Natural killer cell (primary cell): ENCODE results near the gene ATF3. TPM values are rescaled to one million over a fixed set of nuclear protein-coding genes. Genes with fewer than 3 reads are reported as not detected.
"Not testable (repeated sequence)": the region's sequence is repeated elsewhere in the genome, so short reads cannot be mapped to it uniquely, and the experiment has no call there.

ENCODE experiments used
- ATAC-seq, 3 donors: fragments of 150-1000 bp in 2 of 3; fragments of 200-7000 bp in 1 of 3; cut with Tn5 transposase; 1 replicate in 1 of 3; 2 replicates in 2 of 3; pipeline ENCODE4 v1.10.0; 2021; ENCODE audit warnings: mild to moderate bottlenecking in 2 of 3, moderate library complexity in 2 of 3
- DNase-seq, 2 donors: peaks; one replicate each; pipeline versions ENCODE4 v3.0.0 to v3.0.0-alpha.2; 2013 to 2021; ENCODE audit warnings: mixed read lengths in 1 of 2
- H3K27ac ChIP-seq: one replicate; pipeline ENCODE4 v1.5.1; 2013; ENCODE audit warnings: mild to moderate bottlenecking, low read length
- H3K27me3 ChIP-seq: one replicate; pipeline ENCODE4 v1.6.1; 2013; ENCODE audit warnings: low read length; ENCODE audit not compliant: control insufficient read depth, insufficient read depth
- H3K36me3 ChIP-seq: one replicate; pipeline ENCODE4 v1.6.1; 2013; ENCODE audit warnings: low read length; ENCODE audit not compliant: control insufficient read depth, insufficient read depth
- H3K4me1 ChIP-seq: one replicate; pipeline ENCODE4 v1.6.1; 2013; ENCODE audit warnings: low read length; ENCODE audit not compliant: control insufficient read depth, insufficient read depth
- H3K4me3 ChIP-seq: one replicate; pipeline ENCODE4 v1.5.1; 2013; ENCODE audit warnings: low read length
- H3K9me3 ChIP-seq: one replicate; pipeline ENCODE4 v1.6.1; 2013; ENCODE audit warnings: low read length; ENCODE audit not compliant: control insufficient read depth, insufficient read depth
- H3K27ac Mint-ChIP-seq, 2 donors: one replicate each; pipeline ENCODE4 v1.8.0; 2022; ENCODE audit warnings: mild to moderate bottlenecking in 2 of 2, mixed read lengths in 2 of 2, moderate library complexity in 1 of 2
- H3K27me3 Mint-ChIP-seq, 2 donors: one replicate each; pipeline ENCODE4 v1.8.0; 2022; ENCODE audit warnings: low read depth in 2 of 2, mixed read lengths in 2 of 2
- H3K36me3 Mint-ChIP-seq: one replicate; pipeline ENCODE4 v1.8.0; 2022; ENCODE audit warnings: mixed read lengths
- H3K4me1 Mint-ChIP-seq, 2 donors: one replicate each; pipeline ENCODE4 v1.8.0; 2022; ENCODE audit warnings: mixed read lengths in 2 of 2
- H3K4me3 Mint-ChIP-seq: one replicate; pipeline ENCODE4 v1.8.0; 2022; ENCODE audit warnings: mild to moderate bottlenecking, moderate library complexity, mixed read lengths
- H3K9me3 Mint-ChIP-seq, 2 donors: one replicate each; pipeline ENCODE4 v1.8.0; 2022; ENCODE audit warnings: mixed read lengths in 2 of 2
- WGBS: methylation state at CpG from one replicate; pipeline ENCODE4 v1.1.7; 2013; ENCODE audit warnings: missing lambda C conversion rate; ENCODE audit not compliant: insufficient coverage; 5-methylcytosine and 5-hydroxymethylcytosine counted together
- intact Hi-C: fragments of 100-400 bp; cut with micrococcal nuclease; formaldehyde crosslinking; loops from one replicate; pipeline ENCODE4 v1.14.2; 2022
- total RNA-seq, 4 donors: library from RNA; stranded (reverse); fragments of 120-200 nt in 1 of 4; gene quantifications; one replicate each; pipeline versions ENCODE4 v1.2.3 to v1.2.4, GENCODE V29; 2013 to 2022
- TF ChIP-seq, protein P1 (sequence below): fragments of 200-600 bp; IDR thresholded peaks from one replicate; pipeline ENCODE4 v1.8.0; 2022; ENCODE audit warnings: antibody characterized with exemption

The ATF3 gene
- total RNA-seq, 3 donors from 2014 or later (not counting 1 experiment from before 2014, with no cell fraction given): 62.2 to 135 (median 78.5) TPM

DNA sequence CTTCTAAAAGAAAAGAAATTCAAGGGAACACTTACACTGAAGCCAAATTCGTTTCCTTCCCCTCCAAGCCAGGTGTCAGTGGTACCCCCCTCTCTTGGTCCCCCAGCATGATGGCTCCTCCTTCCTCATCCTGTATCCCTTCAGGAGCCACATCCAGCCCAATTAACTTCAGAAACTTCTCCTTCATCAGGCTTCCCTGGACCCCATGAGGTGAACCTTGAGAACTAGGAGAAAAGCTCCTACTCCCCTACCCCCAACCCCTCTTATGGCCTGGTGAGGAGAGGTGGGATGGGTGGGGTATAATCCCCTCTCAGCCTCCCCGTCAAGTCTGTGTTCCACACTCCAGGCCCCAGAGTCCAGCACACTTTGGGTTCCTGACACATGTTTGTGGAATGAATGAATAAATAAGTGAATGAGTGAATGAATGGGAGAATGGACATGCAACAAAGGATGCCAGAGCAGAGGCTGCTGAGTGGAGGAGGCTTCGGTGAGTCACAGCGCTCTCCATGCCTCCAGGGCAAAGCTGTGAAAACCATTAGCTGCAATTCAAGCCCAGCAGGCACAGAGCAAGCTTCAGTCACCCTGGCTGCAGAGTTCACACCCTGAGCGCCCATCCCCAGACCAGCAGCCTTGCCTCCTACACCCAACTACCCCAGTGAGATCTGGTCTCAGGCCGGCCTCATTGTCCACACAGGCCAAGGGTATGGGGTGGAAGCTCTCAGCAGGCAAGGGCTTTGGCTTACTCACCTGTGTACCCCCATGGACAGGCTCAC is 47.3 kb downstream of the ATF3 start:
- Mint-ChIP-seq H3K9me3 (no peaks in the 10 kb centered on the region), H3K4me1 (peaks cover 0 to 6% of the 10 kb centered on the region in 2 donors), H3K4me3 (no peak overlapping the region), H3K36me3 (no peaks in the 10 kb centered on the region), H3K27ac (no peak overlapping the region), H3K27me3 (peaks cover 28% of the 10 kb centered on the region in 2 donors)
- WGBS: 71% methylated on average over 5 of the region's 6 CpGs
- H3K4me1 ChIP-seq: no peaks in the 10 kb centered on the region
- TF ChIP-seq, protein P1, sequence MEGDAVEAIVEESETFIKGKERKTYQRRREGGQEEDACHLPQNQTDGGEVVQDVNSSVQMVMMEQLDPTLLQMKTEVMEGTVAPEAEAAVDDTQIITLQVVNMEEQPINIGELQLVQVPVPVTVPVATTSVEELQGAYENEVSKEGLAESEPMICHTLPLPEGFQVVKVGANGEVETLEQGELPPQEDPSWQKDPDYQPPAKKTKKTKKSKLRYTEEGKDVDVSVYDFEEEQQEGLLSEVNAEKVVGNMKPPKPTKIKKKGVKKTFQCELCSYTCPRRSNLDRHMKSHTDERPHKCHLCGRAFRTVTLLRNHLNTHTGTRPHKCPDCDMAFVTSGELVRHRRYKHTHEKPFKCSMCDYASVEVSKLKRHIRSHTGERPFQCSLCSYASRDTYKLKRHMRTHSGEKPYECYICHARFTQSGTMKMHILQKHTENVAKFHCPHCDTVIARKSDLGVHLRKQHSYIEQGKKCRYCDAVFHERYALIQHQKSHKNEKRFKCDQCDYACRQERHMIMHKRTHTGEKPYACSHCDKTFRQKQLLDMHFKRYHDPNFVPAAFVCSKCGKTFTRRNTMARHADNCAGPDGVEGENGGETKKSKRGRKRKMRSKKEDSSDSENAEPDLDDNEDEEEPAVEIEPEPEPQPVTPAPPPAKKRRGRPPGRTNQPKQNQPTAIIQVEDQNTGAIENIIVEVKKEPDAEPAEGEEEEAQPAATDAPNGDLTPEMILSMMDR: no peak
- H3K27me3 ChIP-seq: no peaks in the 10 kb centered on the region
- H3K27ac ChIP-seq: no peak overlapping the region
- intact Hi-C loops: no loop called here
- no peak for DNase-seq
- peak; percentile 21 to 70 (median 35) for ATAC-seq
- no peaks in the 10 kb centered on the region for H3K9me3 ChIP-seq
- H3K36me3 ChIP-seq: no peaks in the 10 kb centered on the region
- no peak overlapping the region for H3K4me3 ChIP-seq

DNA sequence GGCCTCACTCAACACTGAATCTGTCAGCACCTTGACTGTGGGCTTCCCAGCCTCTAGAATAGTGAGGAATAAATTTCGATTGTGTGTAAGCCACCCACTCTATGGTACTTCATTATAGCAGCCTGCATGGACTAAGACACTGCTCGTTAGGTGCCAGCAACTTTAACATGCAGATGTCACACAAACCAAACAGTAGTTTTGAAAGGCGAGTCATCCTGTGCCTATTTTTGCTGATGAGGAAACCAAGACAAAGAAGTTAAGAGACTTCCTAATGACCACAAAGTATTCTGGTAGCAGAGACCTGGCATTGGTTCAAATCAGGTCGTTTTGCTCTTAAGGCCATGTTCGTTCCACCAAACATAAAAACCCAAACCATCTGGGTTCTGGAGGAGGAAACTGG is 48.2 kb downstream of the ATF3 start:
- H3K36me3 ChIP-seq: no peaks in the 10 kb centered on the region
- Mint-ChIP-seq H3K4me3 (no peak overlapping the region), H3K9me3 (no peaks in the 10 kb centered on the region), H3K4me1 (peaks cover 0 to 6% of the 10 kb centered on the region in 2 donors), H3K27me3 (peaks cover 32 to 36% of the 10 kb centered on the region in 2 donors), H3K27ac (no peak overlapping the region), H3K36me3 (no peaks in the 10 kb centered on the region)
- ATAC-seq (no peak), DNase-seq (no peak)
- H3K4me3 ChIP-seq: no peak overlapping the region
- no peak overlapping the region for H3K27ac ChIP-seq
- intact Hi-C loops: no loop called here
- TF ChIP-seq, protein P1: no peak
- H3K4me1 ChIP-seq: no peaks in the 10 kb centered on the region
- no peaks in the 10 kb centered on the region for H3K27me3 ChIP-seq
- H3K9me3 ChIP-seq: no peaks in the 10 kb centered on the region
- WGBS: 49% methylated on average over 4 of the region's 5 CpGs

DNA sequence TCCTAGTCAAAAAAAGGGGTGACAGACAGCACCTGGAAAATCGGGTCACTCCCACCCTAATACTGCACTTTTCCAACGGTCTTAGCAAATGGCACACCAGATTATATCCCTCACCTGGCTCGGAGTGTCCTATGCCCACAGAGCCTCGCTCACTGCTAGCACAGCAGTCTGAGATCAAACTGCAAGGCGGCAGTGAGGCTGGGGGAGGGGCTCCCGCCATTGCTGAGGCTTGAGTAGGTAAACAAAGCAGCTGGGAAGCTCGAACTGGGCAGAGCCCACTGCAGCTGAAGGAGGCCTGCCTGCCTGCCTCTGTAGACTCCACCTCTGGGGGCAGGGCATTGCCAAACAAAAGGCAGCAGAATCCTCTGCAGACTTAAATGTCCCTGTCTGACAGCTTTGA is 49.7 kb downstream of the ATF3 start:
- ATAC-seq, H3K9me3 ChIP-seq, H3K4me3 Mint-ChIP-seq, DNase-seq, H3K36me3 ChIP-seq, H3K4me1 Mint-ChIP-seq, H3K4me3 ChIP-seq, H3K27ac ChIP-seq, intact Hi-C loops, H3K27me3 ChIP-seq, H3K36me3 Mint-ChIP-seq, H3K27ac Mint-ChIP-seq, H3K4me1 ChIP-seq, H3K9me3 Mint-ChIP-seq: not testable (repeated sequence)
- H3K27me3 Mint-ChIP-seq: peaks cover 32 to 41% of the 10 kb centered on the region in 2 donors
- 89% methylated on average over 7 of the region's 7 CpGs for WGBS

DNA sequence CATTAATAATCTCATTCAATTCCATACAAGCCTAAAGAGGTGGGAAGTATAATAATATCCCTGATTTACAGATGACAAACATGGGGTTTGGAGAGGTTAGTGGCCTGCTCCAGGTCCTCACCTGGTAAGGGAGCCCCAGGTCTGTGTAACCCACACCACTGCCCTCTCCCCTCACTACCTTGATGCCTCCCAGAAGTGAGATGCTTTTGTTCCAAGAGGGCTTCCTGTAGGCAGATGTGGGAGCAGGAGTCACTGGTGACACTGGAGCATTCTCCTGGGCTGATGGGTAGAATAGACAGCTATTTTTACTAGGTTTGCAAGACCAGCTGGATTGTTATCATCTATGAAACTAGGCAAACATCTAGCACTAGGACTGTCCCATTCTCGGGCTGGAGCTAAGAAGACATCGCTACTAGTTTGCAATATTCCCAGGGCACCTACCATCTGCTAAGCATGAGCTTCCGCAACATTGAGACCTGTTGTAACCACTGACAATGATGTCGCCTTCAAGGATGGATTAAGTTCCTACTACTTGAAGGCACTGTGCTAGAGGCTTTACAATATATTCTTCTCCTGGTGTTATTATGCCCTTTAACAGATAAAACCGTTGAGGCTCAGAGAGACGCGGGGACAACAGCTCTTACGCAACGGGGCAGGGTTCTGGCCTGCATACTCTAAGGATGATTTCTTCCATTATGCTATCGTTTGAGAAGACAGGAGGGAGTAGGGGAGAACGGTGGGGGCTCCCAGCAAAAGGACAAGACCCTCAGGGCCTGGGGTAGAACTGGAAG is 56.0 kb downstream of the ATF3 start:
- no peaks in the 10 kb centered on the region for H3K27me3 ChIP-seq
- H3K4me3 ChIP-seq: no peak overlapping the region
- Mint-ChIP-seq H3K9me3 (no peaks in the 10 kb centered on the region), H3K27ac (no peak overlapping the region), H3K4me3 (no peak overlapping the region), H3K4me1 (peaks cover 17 to 20% of the 10 kb centered on the region in 2 donors), H3K27me3 (peaks cover 16 to 31% of the 10 kb centered on the region in 2 donors), H3K36me3 (no peaks in the 10 kb centered on the region)
- ATAC-seq (no peak), DNase-seq (no peak)
- H3K9me3 ChIP-seq: no peaks in the 10 kb centered on the region
- H3K36me3 ChIP-seq: no peaks in the 10 kb centered on the region
- intact Hi-C loops: loop anchor here (1.0 kb wide), 3 partner anchors 86 to 331 kb away; no protein-coding TSS in a partner anchor
- WGBS: 84% methylated on average over 11 of the region's 11 CpGs
- peaks cover 23% of the 10 kb centered on the region for H3K4me1 ChIP-seq
- no peak overlapping the region for H3K27ac ChIP-seq
- TF ChIP-seq, protein P1: no peak
